Neutrophil (primary cell): ENCODE results near the gene TGFB1I1.

Source experiments
- H3K27ac ChIP-seq: fragments of 200-600 bp; sonication (generic); 2 replicates; pipeline ENCODE4 v1.5.1; 2016; ENCODE audit warnings: mild to moderate bottlenecking, moderate library complexity
- H3K27me3 ChIP-seq: fragments of 200-600 bp; sonication (generic); 2 replicates; pipeline ENCODE4 v1.6.0; 2016; ENCODE audit warnings: mild to moderate bottlenecking
- H3K36me3 ChIP-seq: fragments of 200-600 bp; sonication (generic); 2 replicates; pipeline ENCODE4 v1.5.1; 2017
- H3K4me1 ChIP-seq, 2 experiments: fragments of 200-600 bp in 1 of 2; sonication (generic) in 1 of 2; 1 replicate in 1 of 2; 2 replicates in 1 of 2; pipeline versions ENCODE4 v1.5.1 to v1.6.1; 2013 to 2016; ENCODE audit warnings: low read depth in 1 of 2, low read length in 1 of 2, mild to moderate bottlenecking in 1 of 2, moderate library complexity in 1 of 2; ENCODE audit not compliant: control insufficient read depth in 1 of 2, insufficient read depth in 1 of 2
- H3K4me3 ChIP-seq, 2 experiments: fragments of 200-600 bp in 1 of 2; sonication (generic) in 1 of 2; 1 replicate in 1 of 2; 2 replicates in 1 of 2; pipeline ENCODE4 v1.5.1; 2013 to 2016; ENCODE audit warnings: low read depth in 1 of 2, low read length in 1 of 2, mild to moderate bottlenecking in 1 of 2, moderate library complexity in 1 of 2
- H3K9me3 ChIP-seq: fragments of 200-600 bp; sonication (generic); 2 replicates; pipeline ENCODE4 v1.5.1; 2016
- TF ChIP-seq, protein P1 (sequence below): fragments of 200-600 bp; sonication (generic); IDR thresholded peaks from 2 replicates; pipeline ENCODE4 v1.5.1; 2016; ENCODE audit warnings: antibody characterized with exemption

Gene TGFB1I1

DNA sequence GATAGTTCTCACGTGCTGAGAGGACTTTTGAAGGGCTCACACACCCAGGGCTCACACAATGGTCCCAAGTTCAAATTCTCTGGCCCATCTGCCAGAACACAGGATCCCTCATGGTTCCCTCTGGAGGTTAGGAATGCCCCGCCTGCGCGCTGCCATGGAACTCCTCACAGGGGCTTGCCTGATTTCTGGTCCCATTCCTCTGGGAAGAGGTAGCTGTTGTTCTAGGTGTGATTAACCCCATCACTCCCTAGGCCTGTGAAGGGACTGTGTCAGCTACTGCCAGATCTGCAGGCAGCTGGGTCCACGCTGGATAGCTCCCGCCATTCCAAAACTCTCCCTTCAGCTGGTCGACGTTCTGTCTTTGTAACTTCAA lies 15.0 kb upstream of the TGFB1I1 start:
- Histone ChIP-seq H3K27me3 (no peaks in the 10 kb centered on the region), H3K4me3 (no peak overlapping the region), H3K9me3 (no peaks in the 10 kb centered on the region), H3K36me3 (peaks cover under 1% of the 10 kb centered on the region), H3K4me1 (peaks cover 39 to 52% of the 10 kb centered on the region in 2 experiments), H3K27ac (no peak overlapping the region)
- TF ChIP-seq, protein P1, sequence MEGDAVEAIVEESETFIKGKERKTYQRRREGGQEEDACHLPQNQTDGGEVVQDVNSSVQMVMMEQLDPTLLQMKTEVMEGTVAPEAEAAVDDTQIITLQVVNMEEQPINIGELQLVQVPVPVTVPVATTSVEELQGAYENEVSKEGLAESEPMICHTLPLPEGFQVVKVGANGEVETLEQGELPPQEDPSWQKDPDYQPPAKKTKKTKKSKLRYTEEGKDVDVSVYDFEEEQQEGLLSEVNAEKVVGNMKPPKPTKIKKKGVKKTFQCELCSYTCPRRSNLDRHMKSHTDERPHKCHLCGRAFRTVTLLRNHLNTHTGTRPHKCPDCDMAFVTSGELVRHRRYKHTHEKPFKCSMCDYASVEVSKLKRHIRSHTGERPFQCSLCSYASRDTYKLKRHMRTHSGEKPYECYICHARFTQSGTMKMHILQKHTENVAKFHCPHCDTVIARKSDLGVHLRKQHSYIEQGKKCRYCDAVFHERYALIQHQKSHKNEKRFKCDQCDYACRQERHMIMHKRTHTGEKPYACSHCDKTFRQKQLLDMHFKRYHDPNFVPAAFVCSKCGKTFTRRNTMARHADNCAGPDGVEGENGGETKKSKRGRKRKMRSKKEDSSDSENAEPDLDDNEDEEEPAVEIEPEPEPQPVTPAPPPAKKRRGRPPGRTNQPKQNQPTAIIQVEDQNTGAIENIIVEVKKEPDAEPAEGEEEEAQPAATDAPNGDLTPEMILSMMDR: no peak

DNA sequence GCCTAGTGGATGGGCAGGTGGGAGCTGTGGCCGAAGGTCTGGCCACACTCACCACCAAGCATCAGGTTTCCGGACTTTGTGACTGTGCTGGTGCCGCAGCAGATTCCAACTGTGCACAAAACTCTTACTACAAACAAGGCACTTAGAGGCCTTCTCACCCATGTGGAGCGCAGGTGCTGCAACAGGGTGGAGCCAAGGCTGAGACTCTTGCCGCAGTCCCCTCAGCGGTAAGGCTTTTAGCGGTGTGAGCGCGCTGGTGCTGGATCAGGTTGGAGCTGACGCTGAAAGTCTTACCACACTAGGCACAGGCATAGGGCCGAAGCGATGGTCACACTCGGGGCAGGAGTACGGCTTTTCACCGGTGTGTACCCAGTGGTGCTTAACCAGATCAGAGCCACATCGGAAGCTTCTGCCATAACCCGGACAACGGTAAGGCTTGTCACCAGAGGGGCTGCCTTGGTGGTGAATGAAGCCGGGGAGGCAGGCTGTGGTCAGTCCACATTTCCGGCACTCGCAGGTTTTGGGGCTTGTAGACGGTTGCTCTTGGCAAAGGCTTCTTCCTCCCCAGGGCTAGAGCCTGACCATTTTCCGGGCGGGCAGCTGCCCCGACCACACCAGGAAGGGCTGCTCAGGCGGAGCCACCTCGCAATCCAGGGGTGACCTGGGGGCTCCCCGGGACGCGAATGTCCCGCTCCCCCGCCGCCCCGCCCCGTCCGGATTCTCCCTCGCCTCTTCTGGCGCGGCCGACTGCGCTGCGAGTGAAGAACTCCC lies 13.7 kb upstream of the TGFB1I1 start:
- Histone ChIP-seq H3K36me3 (peaks cover 5% of the 10 kb centered on the region), H3K4me1 (peaks cover 39 to 51% of the 10 kb centered on the region in 2 experiments), H3K4me3 (peak overlapping the region; percentile 83 to 91), H3K9me3 (no peaks in the 10 kb centered on the region), H3K27ac (peak overlapping the region; percentile 96), H3K27me3 (no peaks in the 10 kb centered on the region)
- TF ChIP-seq, protein P1: no peak

DNA sequence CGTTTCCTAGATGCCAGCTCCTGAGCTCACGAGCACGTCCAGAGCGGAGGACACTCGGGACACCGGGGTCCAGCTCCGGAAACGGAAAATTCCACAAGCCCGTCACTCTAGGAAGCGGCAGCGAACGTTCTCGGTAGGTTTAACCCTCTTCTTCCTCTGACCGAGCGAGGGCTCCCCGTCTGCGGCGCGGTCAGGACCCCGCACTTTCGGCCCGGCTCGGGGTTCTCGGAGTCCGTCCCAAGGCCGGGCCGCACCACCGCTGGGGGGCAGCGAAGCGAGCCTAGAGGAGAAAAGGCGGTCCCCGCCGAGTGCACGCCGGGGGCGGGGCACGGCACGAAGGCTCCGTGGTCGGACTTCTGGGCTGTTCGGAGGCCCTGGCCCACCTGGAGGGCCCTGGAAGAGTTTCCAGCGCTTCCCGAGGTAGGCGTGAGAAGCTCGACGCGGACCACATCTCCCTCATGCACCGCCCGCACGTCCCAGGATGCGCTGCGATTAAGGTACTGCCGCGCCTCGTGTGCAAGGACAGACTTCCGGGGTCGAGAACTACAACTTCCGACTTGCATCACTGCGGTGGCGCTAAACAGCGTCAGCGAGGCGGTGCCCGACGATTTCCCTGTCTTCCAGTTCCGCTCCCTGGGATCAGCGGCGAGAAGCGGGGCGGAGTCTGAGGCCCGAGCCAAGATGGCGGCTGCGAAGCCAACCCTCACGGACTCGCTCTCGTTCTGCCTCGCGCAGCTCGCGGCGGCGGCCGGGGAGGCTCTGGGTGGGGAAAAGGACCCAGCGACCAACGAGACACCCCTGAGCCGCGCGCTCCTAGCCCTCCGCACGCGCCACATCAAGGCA lies 12.9 kb upstream of the TGFB1I1 start, which contains the start of gene ARMC5:
Gene ARMC5 (plus strand): TSS at position 658 of the 843 bp plus-strand sequence. CDS start 24 bp downstream, at position 682.
- peak within 1 kb of the TSS; percentile 83 to 91 for H3K4me3 ChIP-seq
- peak within 1 kb of the TSS; percentile 96 for H3K27ac ChIP-seq
- peaks cover 5% of the 10 kb centered on the region for H3K36me3 ChIP-seq
- H3K9me3 ChIP-seq: no peaks in the 10 kb centered on the region
- TF ChIP-seq, protein P1: peak; percentile 6
- no peaks in the 10 kb centered on the region for H3K27me3 ChIP-seq
- peaks cover 39 to 43% of the 10 kb centered on the region in 2 experiments for H3K4me1 ChIP-seq

DNA sequence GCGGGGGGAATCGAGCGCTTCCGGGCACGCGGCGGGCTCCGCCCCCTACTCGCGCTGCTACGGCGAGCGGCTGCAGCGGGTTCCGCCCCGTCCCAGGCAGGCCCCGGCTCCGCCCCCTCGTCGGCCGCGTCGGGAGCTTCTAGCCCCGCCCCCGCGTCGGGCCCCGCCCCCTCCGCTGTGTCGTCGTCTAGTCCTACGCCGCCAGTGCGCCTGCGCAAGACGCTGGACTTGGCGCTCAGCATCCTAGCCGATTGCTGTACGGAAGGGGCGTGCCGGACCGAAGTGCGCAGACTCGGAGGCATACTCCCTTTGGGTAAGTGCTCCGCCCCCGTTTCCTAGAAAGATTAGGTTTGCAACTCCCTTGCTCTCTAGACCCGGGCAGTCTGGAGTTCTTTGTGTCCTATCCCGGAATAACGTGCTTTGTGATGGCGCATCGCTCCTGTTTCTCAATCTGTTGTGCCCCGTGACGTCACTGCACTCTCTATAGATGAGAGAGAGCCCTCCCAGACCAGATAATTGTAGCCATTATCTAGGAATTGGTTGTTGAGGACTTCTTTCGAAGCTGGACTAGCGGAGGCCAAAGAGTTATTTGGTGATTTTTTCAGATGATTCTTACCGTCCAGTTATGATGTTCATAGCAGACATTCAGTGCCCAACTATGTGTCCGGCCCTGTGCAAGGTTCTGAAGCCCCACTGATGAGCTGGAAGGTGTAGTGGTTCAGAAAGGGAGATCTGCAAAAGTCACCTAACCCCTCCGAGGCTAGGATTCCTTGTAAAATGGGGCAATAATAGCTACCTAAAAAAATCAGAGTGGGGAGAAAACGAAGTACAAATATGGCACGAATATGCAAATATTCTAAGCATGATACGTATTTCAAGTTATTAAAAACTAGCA lies 12.0 kb upstream of the TGFB1I1 start:
- Histone ChIP-seq H3K4me3 (peak overlapping the region; percentile 83 to 91), H3K4me1 (peaks cover 34 to 41% of the 10 kb centered on the region in 2 experiments), H3K27me3 (no peaks in the 10 kb centered on the region), H3K27ac (peak overlapping the region; percentile 96), H3K36me3 (peaks cover 12% of the 10 kb centered on the region), H3K9me3 (no peaks in the 10 kb centered on the region)
- TF ChIP-seq, protein P1: no peak

DNA sequence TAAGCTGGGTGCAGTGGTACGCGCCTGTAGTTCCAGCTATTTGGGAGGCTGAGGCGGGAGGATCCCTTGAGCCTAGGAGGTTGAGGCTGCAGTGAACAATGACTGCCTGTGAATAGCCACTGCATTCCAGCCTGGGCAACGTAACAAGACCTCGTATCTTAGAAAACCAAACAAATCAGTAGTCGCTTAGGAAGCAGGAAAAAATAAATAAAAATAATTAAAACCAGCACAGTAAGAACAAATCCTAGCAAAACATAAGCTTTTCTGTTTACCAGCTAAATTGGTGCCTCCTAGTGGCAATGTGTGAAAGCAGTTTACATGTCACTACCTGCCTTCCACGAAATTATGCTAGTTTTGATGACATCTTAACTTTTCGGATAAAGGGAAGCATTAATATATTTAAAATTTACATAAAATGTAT lies 11.4 kb upstream of the TGFB1I1 start:
- no peaks in the 10 kb centered on the region for H3K9me3 ChIP-seq
- peaks cover 18% of the 10 kb centered on the region for H3K36me3 ChIP-seq
- no peaks in the 10 kb centered on the region for H3K27me3 ChIP-seq
- peak overlapping the region in 1 of 2 experiments; percentile 91 for H3K4me3 ChIP-seq
- peak overlapping the region; percentile 96 for H3K27ac ChIP-seq
- peaks cover 34 to 37% of the 10 kb centered on the region in 2 experiments for H3K4me1 ChIP-seq
- TF ChIP-seq, protein P1: peak; percentile 38
